GM04503 (cell line): ENCODE results near the gene HOXD3.

Experiments used
- DNase-seq: peaks from one replicate; pipeline ENCODE4 v3.0.0-alpha.2; 2012; ENCODE audit warnings: low read depth

The HOXD3 gene

DNA sequence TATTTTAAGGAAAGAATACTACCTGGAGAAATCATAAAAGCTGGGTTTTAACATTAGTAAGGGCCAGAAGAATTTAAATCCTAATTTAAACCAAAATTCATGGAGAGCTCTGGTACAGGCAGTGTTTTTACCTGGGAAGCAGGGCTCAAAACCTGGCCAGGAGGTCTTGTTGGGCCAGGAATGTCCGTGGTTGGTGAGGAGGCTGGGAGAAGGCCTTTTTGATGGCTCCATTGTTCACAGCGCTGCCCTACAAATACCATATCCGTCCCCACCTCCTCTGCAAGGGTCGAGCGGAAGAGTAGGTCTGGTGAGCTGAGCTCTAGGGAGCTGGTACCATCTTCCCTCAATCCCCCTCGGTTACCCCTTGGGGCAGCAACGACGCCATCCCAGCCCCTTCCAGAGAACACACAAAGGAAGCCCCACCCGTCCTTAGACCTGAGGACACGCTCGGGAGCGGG lies 20.5 kb downstream of the HOXD3 start:
- no peak for DNase-seq

DNA sequence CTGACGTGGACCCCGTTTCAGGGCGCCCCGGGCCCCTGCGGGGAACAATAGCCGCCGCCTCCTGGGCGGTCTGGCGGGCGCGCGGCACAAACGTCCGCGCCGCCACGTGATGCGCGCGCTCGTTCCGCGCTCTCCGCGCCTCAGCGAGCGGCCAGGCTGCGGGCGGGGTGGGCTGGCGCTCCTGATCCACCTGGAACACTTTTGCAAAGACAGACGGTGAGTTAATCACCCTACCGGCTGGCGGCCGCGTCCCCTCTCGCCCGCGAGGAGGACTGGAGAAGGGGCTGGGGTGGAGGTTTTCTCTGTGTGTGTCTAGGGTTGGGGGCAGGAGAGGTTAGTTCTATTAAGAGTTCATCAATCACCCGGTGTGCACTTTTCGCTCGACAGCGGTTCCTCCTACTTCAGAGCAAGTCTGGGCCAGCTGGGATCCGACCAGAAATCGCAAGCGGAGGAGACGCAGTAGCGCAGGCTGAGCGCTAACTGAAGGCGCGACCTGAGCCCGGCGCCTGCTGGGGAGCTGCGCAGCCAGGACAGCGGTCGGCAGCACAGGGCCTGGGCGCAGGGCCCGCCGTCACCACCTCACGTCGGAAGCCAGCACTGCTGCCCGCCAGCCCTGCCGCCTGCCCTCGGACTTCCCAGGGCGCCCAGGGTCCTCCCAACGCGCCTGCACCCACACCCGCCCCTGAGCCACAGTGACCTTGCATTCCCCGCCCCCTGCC lies 21.1 kb downstream of the HOXD3 start:
- DNase-seq = no peak

DNA sequence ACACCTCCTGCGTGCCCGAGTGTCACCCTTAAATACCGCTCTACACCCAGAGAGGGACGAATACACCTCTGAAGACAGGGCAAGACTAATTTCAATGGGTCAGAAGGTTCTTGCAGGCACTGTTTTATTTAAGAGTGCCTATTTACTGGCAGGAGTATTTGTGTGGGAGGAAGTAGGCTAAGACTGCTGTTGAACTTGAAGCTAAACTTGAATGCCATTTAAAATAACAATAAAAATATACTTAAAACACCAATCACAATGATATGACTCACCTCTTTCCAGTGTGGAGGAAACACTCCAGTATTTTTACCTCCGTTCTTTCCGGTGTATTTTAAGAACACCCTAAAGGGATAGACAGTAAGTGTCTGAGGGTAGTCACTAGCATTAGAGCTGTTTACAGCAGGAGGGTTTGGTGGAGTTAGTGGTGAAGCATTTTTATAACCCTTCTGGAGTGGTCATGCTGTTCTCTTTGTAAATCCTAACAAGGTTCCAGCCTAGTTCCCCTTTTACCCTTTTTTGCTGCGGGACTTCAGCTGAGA lies 21.7 kb downstream of the HOXD3 start:
- no peak for DNase-seq

DNA sequence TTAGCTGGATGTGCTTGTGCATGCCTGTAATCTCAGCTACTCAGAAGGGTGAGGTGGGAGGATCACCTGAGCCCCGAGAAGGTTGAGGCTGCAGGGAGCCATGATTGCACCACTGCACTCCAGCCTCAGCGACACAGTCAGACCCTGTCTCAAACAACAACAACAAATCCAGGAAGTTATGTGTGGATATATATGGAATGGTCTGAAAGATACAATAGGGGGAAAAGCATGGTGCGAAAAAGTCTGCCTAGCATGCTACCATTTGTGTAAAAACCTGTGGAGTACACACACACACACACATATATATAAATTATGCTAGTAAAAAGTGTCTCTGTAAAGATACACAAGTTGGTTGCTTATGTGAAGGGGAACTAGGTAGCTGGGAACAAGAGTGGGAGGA lies 24.4 kb downstream of the HOXD3 start:
- no peak for DNase-seq

DNA sequence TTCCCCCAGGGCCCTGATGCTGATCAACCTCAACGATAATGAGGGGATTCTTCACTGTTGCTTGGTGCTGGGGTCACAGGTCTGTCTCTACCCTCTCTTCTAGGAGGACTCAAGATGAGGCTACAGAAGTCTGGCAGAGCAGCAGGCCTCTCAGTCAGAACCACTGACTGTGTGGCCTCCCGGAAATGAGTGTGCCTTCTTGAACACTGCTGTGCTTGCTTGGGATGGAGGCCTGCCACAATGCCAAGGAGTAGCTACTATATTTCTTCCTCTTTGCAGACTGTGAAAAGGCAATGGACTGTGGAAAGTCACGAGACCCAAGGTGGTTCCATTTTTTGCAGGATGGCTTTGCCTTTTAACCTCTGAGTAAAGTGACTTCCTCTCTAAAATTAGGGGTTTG lies 25.6 kb downstream of the HOXD3 start:
- no peak for DNase-seq

DNA sequence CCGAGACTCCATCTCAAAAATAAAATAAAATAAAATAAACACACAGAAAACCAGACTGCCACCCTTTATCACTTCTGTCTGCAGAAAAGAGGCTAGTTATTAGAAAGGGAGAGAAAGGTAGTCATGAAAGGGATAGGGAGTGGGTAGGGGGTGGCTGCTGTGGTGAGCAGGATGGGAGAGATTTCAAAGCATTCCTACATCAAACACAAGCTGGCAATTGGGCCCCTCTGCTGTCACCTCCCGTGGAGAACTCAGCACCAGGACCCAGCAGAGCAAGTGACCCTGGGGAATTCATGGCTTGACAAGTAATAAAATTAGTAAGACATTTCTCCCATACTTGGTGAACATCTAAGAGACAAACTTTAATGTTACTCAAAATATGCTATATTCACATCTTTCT lies 27.6 kb downstream of the HOXD3 start:
- no peak for DNase-seq

DNA sequence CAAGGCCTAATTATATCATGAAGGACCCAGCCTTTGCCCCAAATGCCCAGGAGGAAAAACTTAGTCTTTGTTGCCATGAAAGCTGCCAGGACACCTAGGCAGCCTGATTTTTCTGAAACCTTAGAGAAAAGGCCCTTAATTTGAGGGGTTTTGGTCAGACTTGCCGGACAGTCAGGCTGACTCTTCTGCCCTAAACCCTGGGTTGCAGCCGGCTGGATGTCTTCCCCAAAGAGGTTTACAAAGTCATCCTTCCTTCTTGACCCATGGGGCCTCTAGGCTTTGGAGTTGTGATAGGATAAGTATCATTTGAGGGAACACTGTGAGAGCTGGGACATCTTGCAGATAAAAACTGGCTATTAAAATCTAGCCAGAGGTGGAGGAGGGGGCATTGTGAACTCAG lies 28.9 kb downstream of the HOXD3 start:
- no peak for DNase-seq

DNA sequence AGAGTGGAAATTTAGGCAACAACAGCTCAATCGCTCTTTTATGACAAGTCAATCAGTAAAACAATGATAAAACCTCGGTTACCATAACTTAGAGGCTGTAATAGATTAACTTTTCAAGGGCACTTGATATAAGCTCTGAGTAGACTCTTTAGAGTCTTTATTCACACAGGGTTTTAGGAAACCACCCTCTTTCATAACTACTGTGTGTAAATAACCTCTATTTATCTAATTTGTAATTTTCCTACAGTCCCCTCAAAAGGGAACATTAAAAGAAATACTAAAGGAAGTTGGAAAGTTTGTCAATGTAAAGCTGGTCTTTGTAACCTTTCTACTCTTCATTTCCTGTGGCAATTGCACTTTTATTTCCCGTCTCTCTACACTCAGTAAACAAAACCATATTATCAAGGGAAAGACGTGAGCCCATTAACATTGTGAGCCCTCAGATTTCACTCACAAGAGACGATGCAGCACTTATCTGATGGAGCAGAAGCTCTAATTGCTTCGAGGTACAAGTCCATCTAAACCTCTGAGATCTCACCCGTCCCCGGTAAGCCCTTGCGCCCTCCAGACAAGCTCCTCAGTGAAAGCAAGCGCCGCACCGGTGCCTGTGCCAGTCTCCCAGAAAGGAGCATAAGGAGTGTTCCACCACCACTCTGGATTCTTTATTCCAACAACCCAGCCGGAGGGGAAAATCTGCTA lies 30.2 kb downstream of the HOXD3 start:
- no peak for DNase-seq

DNA sequence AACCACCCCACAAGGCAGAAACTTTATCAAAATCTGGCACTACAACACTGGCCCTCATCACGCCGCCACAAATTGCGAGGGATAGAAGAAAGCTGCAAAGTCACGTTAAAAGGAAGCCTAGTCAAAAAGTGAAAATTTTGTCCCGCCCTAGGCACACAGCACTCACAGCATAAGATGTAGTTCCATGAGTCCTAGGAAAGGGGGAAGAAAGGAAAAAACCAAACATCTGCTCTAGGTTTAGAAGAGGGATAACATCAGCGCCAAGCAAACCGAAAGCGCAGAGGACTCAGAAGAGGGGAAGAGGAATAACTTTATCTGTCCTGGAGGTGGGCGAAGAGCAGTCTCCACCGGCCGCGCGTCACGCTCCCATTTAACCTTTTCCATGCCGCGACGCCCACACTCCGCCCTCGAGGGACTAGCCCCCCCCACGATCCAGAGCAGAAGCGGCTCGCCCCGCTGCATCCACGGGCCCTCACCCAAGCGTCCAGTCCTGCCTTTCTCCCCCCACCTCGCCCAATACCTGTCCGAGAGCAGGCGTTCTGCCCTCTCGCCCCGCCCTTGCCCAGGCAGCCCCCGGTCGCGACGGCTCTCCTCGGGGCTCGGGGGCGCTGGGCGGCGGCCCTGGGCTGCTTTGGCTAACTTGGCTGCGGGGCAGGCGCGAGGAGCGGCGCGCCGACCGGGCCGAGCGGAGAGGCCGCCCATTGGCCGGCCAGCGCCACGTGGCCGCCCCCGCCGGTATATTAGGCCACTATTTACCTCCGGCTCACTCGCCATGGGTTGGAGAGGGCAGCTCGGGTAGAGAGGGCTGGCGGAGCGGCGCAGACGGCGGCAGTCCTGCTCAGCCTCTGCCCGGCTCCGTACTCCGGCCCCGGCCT lies 31.0 kb downstream of the HOXD3 start, which contains the start of gene HOXD1:
Gene HOXD1, plus strand, starts transcription at position 770 of the 875 bp plus-strand sequence. CDS start 134 bp downstream, outside the sequence.
- DNase-seq = no peak

DNA sequence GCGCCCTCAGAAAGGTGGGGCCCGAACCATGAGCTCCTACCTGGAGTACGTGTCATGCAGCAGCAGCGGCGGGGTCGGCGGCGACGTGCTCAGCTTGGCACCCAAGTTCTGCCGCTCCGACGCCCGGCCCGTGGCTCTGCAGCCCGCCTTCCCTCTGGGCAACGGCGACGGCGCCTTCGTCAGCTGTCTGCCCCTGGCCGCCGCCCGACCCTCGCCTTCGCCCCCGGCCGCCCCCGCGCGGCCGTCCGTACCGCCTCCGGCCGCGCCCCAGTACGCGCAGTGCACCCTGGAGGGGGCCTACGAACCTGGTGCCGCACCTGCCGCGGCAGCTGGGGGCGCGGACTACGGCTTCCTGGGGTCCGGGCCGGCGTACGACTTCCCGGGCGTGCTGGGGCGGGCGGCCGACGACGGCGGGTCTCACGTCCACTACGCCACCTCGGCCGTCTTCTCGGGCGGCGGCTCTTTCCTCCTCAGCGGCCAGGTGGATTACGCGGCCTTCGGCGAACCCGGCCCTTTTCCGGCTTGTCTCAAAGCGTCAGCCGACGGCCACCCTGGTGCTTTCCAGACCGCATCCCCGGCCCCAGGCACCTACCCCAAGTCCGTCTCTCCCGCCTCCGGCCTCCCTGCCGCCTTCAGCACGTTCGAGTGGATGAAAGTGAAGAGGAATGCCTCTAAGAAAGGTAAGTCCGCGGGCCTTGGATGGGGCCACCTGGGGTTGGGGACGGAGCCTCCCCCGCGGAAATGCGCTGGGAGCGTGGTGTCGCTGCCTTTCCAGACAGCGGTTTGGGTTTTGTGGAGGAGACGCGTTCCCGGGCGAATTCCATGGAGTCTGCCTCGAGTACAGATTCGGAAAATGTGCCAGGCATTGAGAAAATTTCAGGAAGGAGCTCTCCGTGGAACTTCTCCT lies 31.9 kb downstream of the HOXD3 start:
- DNase-seq = no peak

DNA sequence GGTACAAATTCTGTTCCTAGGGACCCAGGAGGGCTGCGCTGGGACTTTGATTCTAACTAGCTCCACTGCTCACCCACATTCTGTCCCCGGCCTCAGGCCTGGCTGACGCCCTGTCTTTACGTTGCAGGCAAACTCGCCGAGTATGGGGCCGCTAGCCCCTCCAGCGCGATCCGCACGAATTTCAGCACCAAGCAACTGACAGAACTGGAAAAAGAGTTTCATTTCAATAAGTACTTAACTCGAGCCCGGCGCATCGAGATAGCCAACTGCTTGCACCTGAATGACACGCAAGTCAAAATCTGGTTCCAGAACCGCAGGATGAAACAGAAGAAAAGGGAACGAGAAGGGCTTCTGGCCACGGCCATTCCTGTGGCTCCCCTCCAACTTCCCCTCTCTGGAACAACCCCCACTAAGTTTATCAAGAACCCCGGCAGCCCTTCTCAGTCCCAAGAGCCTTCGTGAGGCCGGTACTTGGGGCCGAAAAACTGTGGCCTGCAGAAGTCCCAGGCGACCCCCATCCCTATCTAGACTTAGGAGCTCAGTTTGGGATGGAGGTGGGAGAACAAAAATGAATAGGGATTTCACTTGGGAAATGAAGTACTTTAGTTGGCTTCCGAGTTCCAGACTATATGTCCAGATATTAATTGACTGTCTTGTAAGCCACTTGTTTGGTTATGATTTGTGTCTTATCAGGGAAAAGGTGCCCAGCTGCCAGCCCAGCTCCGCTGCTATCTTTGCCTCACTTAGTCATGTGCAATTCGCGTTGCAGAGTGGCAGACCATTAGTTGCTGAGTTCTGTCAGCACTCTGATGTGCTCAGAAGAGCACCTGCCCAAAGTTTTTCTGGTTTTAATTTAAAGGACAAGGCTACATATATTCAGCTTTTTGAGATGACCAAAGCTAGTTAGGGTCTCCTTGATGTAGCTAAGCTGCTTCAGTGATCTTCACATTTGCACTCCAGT lies 32.9 kb downstream of the HOXD3 start:
- no peak for DNase-seq

DNA sequence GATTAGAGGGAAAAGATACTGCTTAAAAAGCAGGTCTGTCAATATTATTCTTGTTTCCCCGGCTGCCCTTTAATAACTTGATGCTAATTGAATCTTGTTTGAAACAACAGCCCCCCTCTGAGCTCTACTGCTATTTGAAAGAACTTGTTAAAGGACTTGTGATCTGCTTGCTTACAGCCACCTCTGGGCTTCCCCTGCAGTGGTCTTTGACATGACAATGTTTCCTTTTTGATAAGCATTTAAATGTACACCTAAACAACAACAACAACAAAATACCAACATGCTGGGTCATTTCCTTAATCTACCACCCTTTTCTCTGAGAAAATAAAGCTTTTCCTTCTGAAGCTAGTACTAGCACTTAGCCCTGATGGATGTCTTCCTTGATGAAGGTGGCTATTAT lies 35.2 kb downstream of the HOXD3 start:
- DNase-seq = no peak

DNA sequence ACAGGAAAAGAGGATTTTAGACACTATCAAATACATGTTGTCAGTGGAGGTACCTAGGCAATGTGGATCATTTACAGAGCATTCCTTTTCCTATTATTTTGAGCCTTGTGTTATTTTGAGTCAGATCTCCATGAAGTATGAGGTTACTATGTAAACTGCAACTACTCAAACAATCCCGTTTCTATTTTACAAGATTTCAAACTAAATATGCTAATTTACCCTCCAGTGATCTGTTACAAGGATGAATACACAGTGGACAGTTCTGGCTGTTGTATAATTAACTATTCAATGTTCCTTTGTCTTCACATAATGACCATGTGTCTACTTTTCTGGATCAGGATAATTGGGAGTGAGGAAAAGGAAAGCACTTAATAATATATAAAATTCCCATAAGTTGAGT lies 35.9 kb downstream of the HOXD3 start:
- DNase-seq = no peak

DNA sequence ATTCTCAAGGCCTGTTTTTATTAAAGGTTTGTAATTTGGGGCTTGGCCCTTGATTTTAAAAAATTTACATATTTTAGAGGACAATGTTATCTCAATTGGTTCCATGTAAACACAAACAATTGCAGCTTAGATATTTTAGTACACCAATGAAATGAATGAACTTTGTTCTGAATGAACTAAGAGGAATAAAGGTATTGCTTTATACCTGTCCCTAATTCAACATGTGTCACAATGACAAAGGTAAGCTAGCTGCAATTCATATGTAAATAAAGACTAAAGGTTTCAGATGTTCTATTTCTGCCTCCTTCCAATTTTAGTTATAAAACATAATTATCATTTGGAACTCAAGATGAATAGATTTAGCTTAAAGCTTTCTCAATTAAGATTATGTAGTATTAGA lies 42.8 kb downstream of the HOXD3 start:
- no peak for DNase-seq

DNA sequence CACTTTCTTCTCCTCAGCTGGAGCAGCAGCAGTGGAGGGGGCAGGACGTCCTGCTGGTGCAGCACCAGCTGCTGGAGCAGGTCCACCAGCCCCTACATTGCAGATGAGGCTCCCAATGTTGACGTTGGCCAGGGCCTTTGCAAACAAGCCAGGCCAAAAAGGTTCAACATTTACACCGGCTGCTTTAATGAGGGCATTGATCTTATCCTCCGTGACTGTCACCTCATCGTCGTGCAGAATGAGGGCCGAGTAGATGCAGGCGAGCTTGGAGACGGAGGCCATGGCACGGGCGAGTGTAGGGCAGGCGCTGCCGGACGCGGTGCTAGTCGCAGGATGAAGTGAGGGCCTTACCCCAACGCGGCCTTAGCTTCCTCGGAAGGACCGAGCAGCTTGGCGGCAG lies 43.9 kb downstream of the HOXD3 start:
- no peak for DNase-seq

DNA sequence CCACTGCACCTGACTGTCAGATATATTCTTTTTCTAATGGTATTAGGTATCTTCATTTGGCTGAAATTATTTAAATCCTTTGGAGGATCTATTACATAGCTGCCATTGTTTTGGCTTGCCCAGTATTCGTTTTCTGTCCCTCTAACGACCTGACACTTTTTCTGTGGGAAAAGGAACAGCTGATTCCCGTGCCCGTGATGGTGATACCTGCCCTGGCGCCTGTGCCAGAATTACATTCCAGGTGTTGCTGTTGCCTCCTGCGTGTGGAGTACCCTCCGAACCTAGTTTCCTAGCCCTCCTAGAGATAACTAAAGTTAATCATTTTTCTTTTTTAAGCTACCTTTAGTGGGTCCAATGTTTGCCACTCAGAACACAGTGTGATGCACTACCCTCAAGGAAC lies 45.4 kb downstream of the HOXD3 start:
- no peak for DNase-seq

DNA sequence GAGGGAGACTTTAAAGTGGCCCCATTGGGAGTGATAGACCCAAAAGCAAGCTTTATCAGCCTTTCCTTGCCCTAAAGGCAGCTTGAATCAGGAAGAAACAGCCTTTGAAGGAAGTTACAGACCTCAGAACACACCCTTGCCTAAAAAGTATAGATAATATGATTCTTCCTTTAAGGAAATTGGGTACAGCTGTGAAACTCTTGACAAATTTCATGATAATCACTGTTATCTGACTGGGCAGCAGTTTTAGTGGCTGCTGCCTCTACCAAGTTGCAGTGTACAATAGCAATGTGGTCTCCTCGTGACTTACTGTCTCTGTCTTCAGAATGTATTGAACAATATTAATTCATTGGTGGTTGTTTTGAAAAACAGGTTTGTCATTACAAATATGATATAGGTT lies 48.0 kb downstream of the HOXD3 start:
- DNase-seq = no peak

DNA sequence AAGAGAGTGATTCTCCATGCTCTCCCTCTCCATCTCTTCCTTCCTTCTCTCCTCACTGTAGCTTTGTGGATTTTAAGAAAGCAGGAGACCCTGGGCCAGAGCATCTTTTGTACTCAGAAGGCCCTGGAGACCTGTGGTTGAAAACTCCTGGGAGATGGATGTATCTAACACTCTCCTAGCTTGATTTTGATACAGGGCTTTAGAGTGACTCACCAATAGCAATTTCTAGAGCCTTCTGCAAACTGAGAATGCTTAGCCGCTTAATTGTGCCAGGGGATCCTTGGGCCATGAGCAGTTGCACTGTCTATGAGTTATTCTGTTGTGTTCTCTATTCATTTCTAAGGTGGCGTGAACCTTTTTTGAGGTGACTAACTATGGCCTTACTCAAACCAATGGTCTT lies 49.0 kb downstream of the HOXD3 start:
- DNase-seq = no peak

DNA sequence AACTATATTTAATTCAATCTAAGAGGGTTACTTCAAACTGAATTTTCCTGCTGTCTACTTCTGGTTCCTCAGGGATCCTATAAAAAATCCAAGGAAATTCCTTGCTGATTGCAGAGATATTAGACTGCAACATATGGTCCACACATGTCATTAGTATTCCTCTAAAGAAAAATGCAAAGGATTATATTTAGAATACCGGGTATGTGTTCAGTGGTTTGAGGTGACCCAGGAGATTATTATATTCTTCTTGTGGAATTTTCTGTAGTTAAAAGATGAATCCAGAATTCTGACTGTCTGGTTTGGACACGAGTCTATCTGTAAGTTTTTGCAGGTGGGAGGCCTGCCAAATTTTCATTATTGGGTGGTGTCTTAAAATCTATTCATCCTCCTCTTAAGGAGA lies 49.6 kb downstream of the HOXD3 start:
- no peak for DNase-seq

DNA sequence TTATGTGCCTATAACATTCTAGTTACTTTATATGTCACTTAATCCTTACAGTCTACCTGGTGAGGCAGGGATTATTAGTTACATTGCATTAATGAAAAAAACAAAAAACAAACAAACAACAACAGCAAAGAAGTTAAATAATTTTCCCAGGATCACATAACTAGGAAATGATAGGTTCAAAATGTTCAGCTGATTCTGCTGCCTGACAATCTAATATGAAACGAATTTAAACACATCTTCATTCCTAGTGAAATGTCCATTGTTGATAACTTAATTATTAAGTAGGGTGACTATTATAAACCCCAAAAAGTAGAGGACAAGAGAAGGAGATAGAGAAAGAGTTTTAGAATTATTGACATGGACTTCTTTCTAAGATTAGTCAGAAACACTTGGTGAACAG lies 54.0 kb downstream of the HOXD3 start:
- no peak for DNase-seq
